HCT116 (cell line): ENCODE results near the gene EYA2. TPM values are rescaled to one million over a fixed set of nuclear protein-coding genes. Genes with fewer than 3 reads are reported as not detected.

Experiments
- ATAC-seq: fragments of 200-7000 bp; cut with Tn5 transposase; 2 replicates; pipeline ENCODE4 v1.9.1; 2020; ENCODE audit warnings: mild to moderate bottlenecking, moderate library complexity
- BruUV-seq: library from RNA; stranded (reverse); fragments of 400-500 nt; replicated peaks from 2 replicates; lab custom pipeline; 2021; lab: Mats Ljungman, UMichigan
- CTCF ChIA-PET: fragments of 300-600 bp; sonication (Branson Sonifier 250); formaldehyde crosslinking; loops from one replicate; lab custom pipeline; 2021; ENCODE audit warnings: antibody characterized with exemption; lab: Charles Lee
- POLR2A ChIA-PET: fragments of 300-600, 350-600 bp; sonication (Branson Sonifier 250); formaldehyde crosslinking; loops from one replicate; lab custom pipeline; 2021; ENCODE audit warnings: antibody characterized with exemption; lab: Charles Lee
- RAD21 ChIA-PET, 2 experiments: fragments of 300-600 bp; sonication (Branson Sonifier 250); formaldehyde crosslinking; loops; one replicate each; lab custom pipeline; 2023; ENCODE audit warnings: low total read pairs in 2 of 2; ENCODE audit not compliant: uncharacterized antibody in 2 of 2, unreplicated experiment in 2 of 2, low non-redundant PET in 1 of 2; lab: Charles Lee
- DNase-seq: peaks from one replicate; pipeline ENCODE4 v3.0.0-alpha.2; 2010; ENCODE audit warnings: low read depth, low spot score
- H2AFZ ChIP-seq: fragments of 200-600 bp; shearing (Covaris generic), sonication (generic); 2 replicates; pipeline ENCODE4 v1.6.1; 2017; ENCODE audit warnings: low read depth, mixed run types, mixed read lengths, antibody characterized with exemption, low read length; ENCODE audit not compliant: poor library complexity, severe bottlenecking
- H3K27ac ChIP-seq: 2 replicates; pipeline ENCODE4 v1.5.1; 2012; ENCODE audit warnings: low read depth, low read length
- H3K27me3 ChIP-seq: fragments of 200-600 bp; sonication (generic); 2 replicates; pipeline ENCODE4 v1.6.1; 2016; ENCODE audit warnings: mixed run types, low read length, mixed read lengths; ENCODE audit not compliant: insufficient read depth
- H3K36me3 ChIP-seq, 2 experiments: fragments of 200-500 bp in 1 of 2; fragments of 200-600 bp in 1 of 2; sonication (Bioruptor generic) in 1 of 2; sonication (generic) in 1 of 2; 2 replicates each; pipeline versions ENCODE4 v1.5.1 to v1.6.1; 2014 to 2016; ENCODE audit warnings: low read length in 2 of 2, inconsistent platforms in 1 of 2, mixed read lengths in 1 of 2, mixed run types in 1 of 2; ENCODE audit not compliant: insufficient read depth in 2 of 2, control insufficient read depth in 1 of 2
- H3K4me1 ChIP-seq, 2 experiments: fragments of 200-600 bp in 1 of 2; sonication (generic) in 1 of 2; 2 replicates each; pipeline versions ENCODE4 v1.5.1 to v1.6.1; 2012 to 2017; ENCODE audit warnings: low read length in 2 of 2, inconsistent platforms in 1 of 2, mild to moderate bottlenecking in 1 of 2, mixed read lengths in 1 of 2, mixed run types in 1 of 2, moderate library complexity in 1 of 2; ENCODE audit not compliant: insufficient read depth in 2 of 2, control insufficient read depth in 1 of 2
- H3K4me2 ChIP-seq: fragments of 200-600 bp; sonication (generic); 2 replicates; pipeline ENCODE4 v1.6.1; 2017; ENCODE audit warnings: mixed run types, low read length, mixed read lengths
- H3K4me3 ChIP-seq, 2 experiments: fragments of 200-600 bp in 1 of 2; sonication (generic) in 1 of 2; replicated peaks in 1 of 2; 2 replicates each; pipeline ENCODE4 v1.5.1; 2011 to 2016; ENCODE audit warnings: low read length in 2 of 2, control low read depth in 1 of 2, low read depth in 1 of 2, mild to moderate bottlenecking in 1 of 2, mixed read lengths in 1 of 2, mixed run types in 1 of 2
- H3K79me2 ChIP-seq: fragments of 200-600 bp; sonication (generic); 2 replicates; pipeline ENCODE4 v1.6.1; 2017; ENCODE audit warnings: mild to moderate bottlenecking, mixed run types, low read length, moderate library complexity, mixed read lengths; ENCODE audit not compliant: insufficient read depth
- H3K9ac ChIP-seq: fragments of 200-600 bp; sonication (generic); 2 replicates; pipeline ENCODE4 v1.6.1; 2016; ENCODE audit warnings: low read length, mixed read lengths
- H3K9me2 ChIP-seq: fragments of 200-600 bp; sonication (generic), shearing (Covaris generic); 2 replicates; pipeline ENCODE4 v1.6.1; 2017; ENCODE audit warnings: mixed run types, mild to moderate bottlenecking, moderate library complexity; ENCODE audit not compliant: insufficient read depth
- H3K9me3 ChIP-seq, 2 experiments: fragments of 200-500 bp in 1 of 2; fragments of 200-600 bp in 1 of 2; sonication (Bioruptor generic) in 1 of 2; sonication (generic) in 1 of 2; 2 replicates each; pipeline ENCODE4 v1.6.1; 2014 to 2017; ENCODE audit warnings: low read length in 2 of 2, mixed read lengths in 2 of 2, inconsistent platforms in 1 of 2, low read depth in 1 of 2, mild to moderate bottlenecking in 1 of 2, mixed run types in 1 of 2, moderate library complexity in 1 of 2; ENCODE audit not compliant: control insufficient read depth in 1 of 2, insufficient read depth in 1 of 2
- H4K20me1 ChIP-seq: fragments of 200-600 bp; sonication (generic), shearing (Covaris generic); 2 replicates; pipeline ENCODE4 v1.6.1; 2017; ENCODE audit warnings: mixed run types, mild to moderate bottlenecking, moderate library complexity; ENCODE audit not compliant: insufficient read depth
- EZH2 ChIP-seq: fragments of 200-600 bp; sonication (generic); IDR thresholded peaks from 2 replicates; pipeline ENCODE4 v1.6.1; 2017; ENCODE audit warnings: antibody characterized with exemption, mixed run types
- EZH2phosphoT487 ChIP-seq: fragments of 200-600 bp; IDR thresholded peaks from 2 replicates; pipeline ENCODE4 v1.6.1; 2018; ENCODE audit warnings: antibody characterized with exemption, borderline replicate concordance
- FOSL1 ChIP-seq: IDR thresholded peaks from 2 replicates; pipeline ENCODE4 v1.6.1; 2012; ENCODE audit warnings: low read depth
- JUND ChIP-seq: IDR thresholded peaks from 2 replicates; pipeline ENCODE4 v1.6.1; 2012
- POLR2A ChIP-seq: IDR thresholded peaks from 2 replicates; pipeline ENCODE4 v1.7.0; 2011; ENCODE audit warnings: borderline replicate concordance; ENCODE audit not compliant: insufficient read depth, insufficient read length; ENCODE audit errors: extremely low read depth
- SIN3A ChIP-seq: IDR thresholded peaks from 2 replicates; pipeline ENCODE4 v1.6.1; 2012; ENCODE audit warnings: low read depth
- SRF ChIP-seq: IDR thresholded peaks from 2 replicates; pipeline ENCODE4 v1.6.1; 2012; ENCODE audit warnings: low read depth
- ZFX ChIP-seq: fragments of 450-650 bp; IDR thresholded peaks from 2 replicates; pipeline ENCODE4 v1.6.1; 2017
- intact Hi-C: fragments of 100-400 bp; cut with micrococcal nuclease; formaldehyde crosslinking; loops from 2 replicates; pipeline ENCODE4 v1.10.0; 2022
- total RNA-seq: library from RNA; stranded (reverse); gene quantifications from one replicate; pipeline ENCODE4 v1.2.1, GENCODE V29; 2021; ENCODE audit not compliant: unreplicated experiment
- TF ChIP-seq, protein P1 (sequence below): IDR thresholded peaks from 2 replicates; pipeline ENCODE4 v1.6.1; 2012
- TF ChIP-seq, protein P2 (sequence below): IDR thresholded peaks from 2 replicates; pipeline ENCODE4 v1.6.1; 2012

Gene EYA2
- total RNA-seq, 1 experiment from 2014 or later, result not detected

DNA sequence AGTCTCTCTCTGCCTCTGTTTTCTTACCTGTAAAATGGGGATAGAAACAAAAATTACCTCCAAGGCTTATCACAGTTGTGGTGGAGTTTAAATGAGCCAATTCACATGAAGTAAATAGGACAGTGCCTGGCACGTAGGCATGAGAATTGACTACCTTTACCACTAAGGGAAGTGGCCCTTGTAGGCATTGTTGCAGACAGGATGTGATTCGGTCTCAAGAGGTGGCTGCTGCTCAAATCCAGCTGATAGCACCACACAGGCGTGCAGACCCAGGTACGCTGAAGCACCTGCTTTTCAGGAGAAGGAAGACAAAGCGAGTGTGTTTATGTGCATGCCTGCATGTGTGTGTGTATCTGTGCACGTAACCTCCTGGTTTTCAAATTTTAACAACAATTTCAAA, 108.6 kb downstream of the EYA2 start:
- no TSS peak for BruUV-seq
- POLR2A ChIA-PET, result no interaction called here
- no peak for DNase-seq
- H3K27me3 ChIP-seq, result peaks cover 15% of the 10 kb centered on the region
- H4K20me1 ChIP-seq, result no peaks in the 10 kb centered on the region
- no peak overlapping the region for H3K4me3 ChIP-seq
- no peak overlapping the region for H2AFZ ChIP-seq
- CTCF ChIA-PET, result no interaction called here
- no peak overlapping the region for H3K27ac ChIP-seq
- H3K4me1 ChIP-seq, result no peaks in the 10 kb centered on the region
- no peak for ATAC-seq
- TF ChIP-seq JUND, result no peak
- TF ChIP-seq, protein P1, sequence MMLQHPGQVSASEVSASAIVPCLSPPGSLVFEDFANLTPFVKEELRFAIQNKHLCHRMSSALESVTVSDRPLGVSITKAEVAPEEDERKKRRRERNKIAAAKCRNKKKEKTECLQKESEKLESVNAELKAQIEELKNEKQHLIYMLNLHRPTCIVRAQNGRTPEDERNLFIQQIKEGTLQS, result no peak
- no peak for TF ChIP-seq SIN3A
- TF ChIP-seq, protein P2, sequence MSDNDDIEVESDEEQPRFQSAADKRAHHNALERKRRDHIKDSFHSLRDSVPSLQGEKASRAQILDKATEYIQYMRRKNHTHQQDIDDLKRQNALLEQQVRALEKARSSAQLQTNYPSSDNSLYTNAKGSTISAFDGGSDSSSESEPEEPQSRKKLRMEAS, result no peak
- TF ChIP-seq EZH2phosphoT487, result no peak
- no peak for TF ChIP-seq ZFX
- no peak for TF ChIP-seq EZH2
- no peak for TF ChIP-seq POLR2A
- no peak for TF ChIP-seq SRF
- TF ChIP-seq FOSL1, result no peak
- H3K9ac ChIP-seq, result no peak overlapping the region
- H3K9me2 ChIP-seq, result no peaks in the 10 kb centered on the region
- no peaks in the 10 kb centered on the region for H3K36me3 ChIP-seq
- no peak overlapping the region for H3K4me2 ChIP-seq
- intact Hi-C loops, result no loop called here
- no peaks in the 10 kb centered on the region for H3K79me2 ChIP-seq
- H3K9me3 ChIP-seq, result no peaks in the 10 kb centered on the region
- RAD21 ChIA-PET, result no interaction called here

DNA sequence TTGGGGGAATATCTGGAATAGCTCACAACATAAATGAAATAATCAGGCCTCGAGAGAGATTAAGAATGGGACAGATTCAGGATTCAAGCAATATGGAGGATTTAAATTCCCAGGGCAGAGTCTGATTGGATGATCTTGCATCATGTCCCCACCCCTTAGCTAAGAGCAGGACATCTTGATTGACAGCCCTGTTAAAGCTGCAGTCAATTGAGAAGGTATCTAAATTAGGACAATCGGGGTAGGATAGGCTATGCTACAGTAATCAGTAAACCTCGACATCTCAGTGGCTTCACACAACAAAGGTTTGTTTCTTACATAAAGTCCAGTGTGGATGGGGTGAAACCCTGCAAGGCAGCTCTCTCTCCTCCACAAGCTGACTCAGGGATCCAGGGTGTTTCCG, 109.5 kb downstream of the EYA2 start:
- H4K20me1 ChIP-seq, result no peaks in the 10 kb centered on the region
- ChIA-PET CTCF (no interaction called here), POLR2A (no interaction called here), RAD21 (no interaction called here)
- no peak overlapping the region for H3K4me2 ChIP-seq
- H2AFZ ChIP-seq, result no peak overlapping the region
- no peak overlapping the region for H3K4me3 ChIP-seq
- ATAC-seq, result no peak
- H3K27ac ChIP-seq, result no peak overlapping the region
- peaks cover 13% of the 10 kb centered on the region for H3K27me3 ChIP-seq
- no peak for TF ChIP-seq FOSL1
- TF ChIP-seq JUND, result no peak
- H3K79me2 ChIP-seq, result no peaks in the 10 kb centered on the region
- no peaks in the 10 kb centered on the region for H3K9me3 ChIP-seq
- no peak for DNase-seq
- no peaks in the 10 kb centered on the region for H3K9me2 ChIP-seq
- BruUV-seq, result no TSS peak
- no peaks in the 10 kb centered on the region for H3K4me1 ChIP-seq
- H3K36me3 ChIP-seq, result no peaks in the 10 kb centered on the region
- H3K9ac ChIP-seq, result no peak overlapping the region
- intact Hi-C loops, result no loop called here
